Activated CD4-positive, alpha-beta T cell treated with anti-CD3 and anti-CD28 coated beads for 1 hour (primary cell): Measurements from ENCODE around the gene RAB3B.
"Not testable (repeated sequence)": the region's sequence is repeated elsewhere in the genome, so short reads cannot be mapped to it uniquely, and the experiment has no call there.

Experiments used
- DNase-seq: peaks from one replicate; pipeline ENCODE4 v3.0.0-alpha.2; 2020

RAB3B gene

DNA sequence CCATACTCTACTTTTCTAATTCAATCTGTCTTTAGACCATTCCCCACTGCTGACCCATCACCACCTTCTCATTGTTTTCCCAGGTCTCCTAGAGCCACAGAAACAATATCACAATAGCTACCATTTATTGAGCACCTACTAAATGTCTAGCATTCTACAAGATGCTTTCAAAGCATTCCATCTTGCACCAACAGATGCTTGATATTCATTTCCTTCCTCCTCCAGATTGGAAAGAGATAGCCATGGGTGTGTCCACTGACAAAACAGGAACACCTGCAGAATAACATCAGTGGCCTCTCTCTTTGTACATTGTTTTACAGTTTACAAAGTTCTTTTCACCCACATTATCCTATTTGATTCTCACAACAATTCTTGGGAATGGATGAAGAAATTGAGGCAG lies 2.2 kb downstream of the RAB3B start:
- DNase-seq = no peak

DNA sequence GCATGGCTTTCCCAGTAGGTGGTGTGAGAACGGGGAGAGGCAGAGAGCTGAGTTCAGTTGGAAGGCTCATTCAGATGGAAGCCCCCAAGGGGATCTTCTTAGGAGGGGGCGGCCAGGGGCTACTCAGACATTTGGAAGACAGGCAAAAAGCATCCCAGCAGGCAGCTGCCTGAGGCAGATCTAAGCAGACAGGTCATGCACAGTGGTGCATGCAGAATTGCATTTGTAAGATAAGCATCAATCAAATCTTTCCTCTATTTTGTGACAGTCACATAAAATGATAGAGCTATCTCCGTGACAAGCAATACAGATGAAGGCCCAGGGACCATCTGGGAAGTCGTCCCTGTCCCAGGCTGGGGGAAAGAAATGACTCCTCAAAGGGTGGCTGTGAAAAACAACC lies 3.8 kb downstream of the RAB3B start:
- DNase-seq = no peak

DNA sequence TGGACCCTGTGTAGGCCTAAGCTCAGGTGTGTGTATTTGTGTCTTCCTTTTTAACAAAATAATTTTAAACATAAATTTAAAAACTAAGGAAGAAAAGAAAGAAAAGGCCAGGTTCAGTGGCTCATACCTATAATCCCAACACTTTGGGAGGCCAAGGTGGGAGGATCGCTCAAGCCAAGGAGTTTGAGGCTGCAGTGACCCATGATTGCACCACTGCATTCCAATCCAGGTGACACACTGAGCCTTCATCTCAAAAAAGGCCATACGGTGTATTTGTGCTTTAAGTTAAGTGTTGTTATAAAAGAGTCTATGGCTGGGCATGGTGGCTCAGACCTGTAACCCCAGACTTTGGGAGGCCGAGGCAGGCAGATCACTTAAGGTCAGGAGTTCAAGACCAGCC lies 8.3 kb downstream of the RAB3B start:
- no peak for DNase-seq

DNA sequence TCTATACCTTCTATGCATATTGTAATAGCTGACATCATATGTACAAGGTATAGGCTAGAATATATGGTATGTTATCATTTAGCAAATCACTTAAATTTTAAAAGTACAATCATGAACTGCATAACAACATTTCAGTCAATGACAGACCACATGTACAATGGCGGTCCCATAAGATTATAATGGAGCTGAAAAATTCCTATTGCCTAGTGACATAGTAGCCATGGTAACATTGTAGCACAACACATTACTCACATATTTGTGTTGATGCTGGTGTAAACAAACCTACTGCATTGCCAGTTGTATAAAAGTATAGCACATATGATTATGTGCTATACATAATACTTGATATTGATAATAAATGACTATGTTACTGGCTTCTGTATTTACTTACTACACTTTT lies 8.9 kb downstream of the RAB3B start:
- DNase-seq = no peak

DNA sequence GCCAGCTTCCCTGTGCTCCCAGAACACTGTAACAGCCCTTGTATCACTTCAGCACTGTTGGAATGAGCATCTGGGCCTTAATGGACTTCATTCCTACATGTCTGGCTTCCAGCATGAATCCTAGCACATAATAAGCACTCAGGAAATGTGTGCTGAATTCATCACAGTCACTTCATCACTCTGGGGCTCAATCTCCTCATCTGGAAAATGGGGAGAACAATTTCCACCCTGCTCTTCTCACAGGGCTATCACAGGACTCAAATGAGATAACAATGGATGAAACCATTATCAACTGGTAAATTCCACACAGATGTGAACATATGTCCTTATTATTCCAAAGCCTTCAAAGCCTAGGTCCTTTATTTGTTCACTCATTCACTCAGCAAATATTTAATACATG lies 12.4 kb downstream of the RAB3B start:
- no peak for DNase-seq

DNA sequence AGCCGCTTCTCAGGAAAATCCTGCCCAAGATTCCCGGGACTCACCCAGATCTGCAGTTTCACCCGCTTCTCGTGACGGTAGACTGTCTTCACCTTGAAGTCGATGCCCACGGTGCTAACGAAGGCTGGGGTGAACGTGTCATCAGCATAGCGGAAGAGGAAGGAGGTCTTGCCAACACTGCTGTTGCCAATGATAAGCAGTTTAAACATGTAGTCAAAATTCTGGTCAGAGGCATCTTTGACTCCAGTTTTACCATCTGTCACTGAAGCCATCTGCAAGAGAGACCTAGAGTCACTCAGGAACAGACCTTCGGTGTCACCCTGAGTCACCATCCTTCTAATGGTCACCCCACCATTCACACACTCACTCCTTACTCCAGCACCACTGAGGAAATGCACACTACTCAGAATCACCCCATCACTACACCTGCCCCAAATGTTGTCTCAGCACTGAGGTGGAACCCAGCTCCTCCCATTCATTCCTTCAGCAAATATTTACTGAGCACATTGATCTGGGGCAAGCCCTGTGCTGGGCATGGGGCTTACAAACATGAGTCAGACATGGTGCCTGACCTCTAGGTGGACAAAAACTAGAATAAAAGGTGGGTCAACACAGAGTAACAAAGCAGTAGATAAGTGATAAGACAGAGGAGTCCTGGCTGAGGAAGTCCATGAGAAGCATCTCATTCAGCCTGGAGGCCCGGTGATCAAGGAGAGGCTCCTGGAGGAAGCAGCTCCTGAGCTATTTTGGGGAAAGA lies 13.5 kb downstream of the RAB3B start:
- DNase-seq = no peak

DNA sequence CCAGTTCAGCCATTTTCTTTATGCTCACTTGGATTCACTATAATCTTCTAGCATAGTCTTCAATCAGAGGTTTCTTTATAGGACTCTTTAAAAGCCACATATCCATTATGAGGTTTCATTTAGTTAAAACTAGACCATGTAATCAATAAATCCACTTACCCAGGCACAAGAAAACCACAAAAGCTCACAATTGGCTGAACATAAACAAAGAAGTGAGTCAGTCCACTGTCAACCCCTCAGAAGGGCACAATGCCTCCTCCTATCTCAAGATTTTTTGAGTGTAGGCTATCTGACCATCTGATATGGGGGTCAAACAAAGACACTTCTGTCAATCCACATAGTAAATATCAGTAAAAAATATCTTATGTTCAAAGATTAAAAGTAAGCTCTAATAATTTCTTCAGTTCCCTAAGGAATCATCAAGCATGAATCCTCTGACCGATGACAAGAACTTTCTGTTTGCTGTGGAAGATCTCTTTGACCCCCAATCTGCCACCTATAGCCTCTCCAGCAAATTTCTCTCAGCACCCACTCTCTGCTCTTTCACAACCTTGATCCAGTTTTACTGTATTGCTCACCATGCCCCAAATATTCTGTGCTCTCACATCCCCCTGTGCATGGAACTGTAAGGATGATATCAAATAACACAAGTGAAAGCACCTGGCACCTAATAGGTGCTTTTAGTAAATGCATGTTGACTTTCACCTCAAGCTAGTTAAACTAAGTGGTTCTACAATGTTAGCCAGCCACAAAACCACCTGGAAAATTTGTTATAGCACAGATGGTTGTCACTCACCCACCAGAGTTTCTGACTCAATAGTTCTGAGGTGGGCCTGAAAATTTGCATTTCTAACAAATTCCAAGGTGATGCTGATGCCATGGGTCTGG lies 16.7 kb downstream of the RAB3B start:
- no peak for DNase-seq

DNA sequence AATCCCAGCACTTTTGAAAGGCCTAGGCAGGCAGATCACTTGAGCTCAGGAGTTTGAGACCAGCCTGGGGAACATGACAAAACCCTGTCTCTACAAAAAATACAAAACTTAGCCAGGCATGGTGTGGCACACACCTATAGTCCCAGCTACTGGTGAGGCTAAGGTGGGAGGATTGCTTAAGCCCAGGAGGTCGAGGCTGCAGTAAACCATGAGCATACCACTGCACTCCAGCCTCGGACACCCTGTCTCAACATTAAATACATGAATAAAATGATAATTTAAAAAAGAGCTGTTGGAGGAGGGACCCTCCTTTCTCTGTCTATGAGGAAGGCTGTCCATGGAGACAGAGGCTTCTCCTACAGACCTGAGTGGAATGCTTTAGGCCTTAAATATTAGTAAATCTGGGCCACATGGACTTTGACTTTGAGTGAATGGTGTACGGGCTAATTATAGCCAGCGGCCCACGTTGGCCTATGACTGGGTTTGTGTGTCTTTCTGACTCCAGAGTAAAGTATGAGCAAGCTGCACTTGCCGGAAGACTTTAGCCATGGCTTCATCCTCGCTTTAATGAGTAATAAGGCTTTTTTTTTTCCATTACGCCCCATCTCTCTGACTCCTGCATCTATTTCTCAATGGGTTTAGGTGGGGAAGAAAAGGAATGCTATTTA lies 21.3 kb downstream of the RAB3B start:
- no peak for DNase-seq

DNA sequence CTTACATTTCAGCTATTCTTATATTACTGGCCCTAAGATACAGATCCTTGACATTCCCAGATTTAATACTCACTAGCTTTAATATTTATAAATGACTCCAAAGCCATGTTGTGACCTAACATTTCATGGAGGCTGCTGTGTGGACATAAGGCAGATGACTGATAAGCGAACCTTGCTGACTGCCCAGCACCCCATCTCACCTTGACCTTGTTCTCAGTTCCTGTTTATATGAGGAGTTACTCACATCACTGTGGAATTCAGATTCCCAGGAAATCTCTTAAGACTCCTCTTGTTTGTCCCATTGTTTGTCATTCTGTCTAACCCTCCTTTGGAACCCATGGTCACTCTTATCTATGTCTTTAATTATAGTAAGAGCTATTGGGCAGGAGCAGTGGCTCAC lies 21.9 kb downstream of the RAB3B start:
- no peak for DNase-seq

DNA sequence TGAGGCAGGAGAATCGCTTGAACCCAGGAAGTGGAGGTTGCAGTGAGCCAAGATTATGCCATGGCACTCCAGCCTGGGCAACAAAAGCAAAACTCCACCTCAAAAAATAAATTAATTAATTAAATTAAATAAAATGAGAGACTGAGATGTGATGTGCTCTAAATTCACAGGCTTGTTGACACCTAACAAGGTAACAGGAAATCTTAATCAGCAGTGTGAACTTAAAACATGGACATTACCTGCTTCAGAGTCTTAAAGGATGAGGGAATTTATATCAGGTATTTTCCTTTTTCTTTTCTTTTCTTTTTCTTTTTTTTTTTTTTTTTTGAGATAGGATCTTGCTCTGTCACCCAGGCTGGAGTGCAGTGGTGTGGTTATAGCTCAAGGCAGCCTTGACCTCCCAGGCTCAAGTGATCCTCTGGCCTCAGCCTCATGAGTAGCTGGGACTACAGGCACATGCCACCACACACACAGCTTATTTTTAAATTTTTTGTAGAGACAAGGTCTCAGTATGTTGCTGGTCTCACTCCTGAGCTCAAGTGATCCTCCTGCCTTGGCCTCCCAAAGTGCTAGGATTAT lies 23.2 kb downstream of the RAB3B start:
- not testable (repeated sequence) for DNase-seq

DNA sequence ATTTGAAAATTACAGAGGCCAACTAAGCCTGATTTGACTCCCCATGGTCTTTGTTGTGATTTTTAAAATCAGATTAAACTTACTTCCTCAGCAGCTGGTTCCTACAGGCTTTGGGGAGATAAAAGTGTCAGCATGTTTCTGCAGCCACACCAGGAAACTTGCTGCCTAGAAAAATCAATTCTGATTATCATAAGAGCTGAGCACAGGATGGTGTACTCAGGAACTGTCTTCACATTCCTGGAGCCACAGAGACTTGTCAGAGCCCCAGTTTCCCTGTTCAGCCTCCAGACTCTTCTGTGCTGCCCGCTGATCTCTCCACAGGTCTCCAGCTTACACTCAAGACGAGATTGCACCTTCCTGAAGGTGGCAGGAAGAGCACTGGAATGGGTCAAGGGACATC lies 23.9 kb downstream of the RAB3B start:
- DNase-seq = no peak

DNA sequence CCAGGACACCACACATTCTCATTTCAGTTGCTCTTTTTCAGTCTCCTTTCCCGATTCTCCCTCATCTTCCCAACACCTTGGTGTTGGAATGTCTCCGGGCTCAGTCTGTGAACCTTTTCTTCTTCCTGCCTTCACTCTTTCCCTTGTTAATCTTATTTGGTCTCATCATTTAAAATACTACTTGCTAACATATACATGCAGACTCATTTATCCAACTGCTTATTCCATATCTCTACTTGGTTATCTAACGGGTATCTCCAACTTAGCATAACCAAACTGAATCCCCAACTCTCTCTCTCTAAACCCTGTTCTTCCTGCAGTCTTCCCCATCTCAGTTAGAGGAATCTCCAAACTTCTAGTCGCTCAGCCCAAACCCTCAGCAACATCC lies 26.2 kb downstream of the RAB3B start:
- no peak for DNase-seq

DNA sequence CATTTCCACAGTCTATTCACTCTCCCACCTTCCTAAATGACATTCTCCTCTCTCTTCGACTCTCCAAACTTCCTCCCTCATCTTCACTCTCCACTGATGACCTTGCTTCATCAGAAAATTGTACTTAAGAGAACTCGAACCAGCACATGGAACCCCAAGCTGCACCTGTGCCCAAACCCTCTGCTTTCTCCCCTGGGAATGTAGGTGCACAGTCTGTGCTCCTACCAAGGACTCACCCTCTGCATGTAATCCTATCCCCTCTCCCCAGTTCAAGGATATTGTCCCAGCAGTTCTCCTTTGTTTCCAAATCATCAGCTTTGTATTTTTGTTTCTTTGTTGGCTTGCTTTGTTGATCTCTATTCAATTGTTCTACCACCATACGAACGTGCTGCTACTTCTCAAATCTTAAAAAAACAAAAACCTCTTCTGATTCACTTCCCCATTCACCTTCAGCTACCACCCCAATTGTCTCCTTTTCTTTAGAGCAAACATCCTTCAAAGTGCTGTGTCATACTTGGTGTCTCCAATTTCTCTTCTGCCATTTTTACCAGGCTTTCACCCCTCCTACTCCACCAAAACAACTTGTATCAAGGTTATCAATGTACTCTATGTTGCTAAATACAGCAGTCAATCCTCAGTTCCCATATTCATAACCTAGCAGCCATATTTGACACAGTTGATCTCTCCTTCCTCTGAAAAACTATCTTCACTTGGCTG lies 26.8 kb downstream of the RAB3B start:
- DNase-seq = no peak

DNA sequence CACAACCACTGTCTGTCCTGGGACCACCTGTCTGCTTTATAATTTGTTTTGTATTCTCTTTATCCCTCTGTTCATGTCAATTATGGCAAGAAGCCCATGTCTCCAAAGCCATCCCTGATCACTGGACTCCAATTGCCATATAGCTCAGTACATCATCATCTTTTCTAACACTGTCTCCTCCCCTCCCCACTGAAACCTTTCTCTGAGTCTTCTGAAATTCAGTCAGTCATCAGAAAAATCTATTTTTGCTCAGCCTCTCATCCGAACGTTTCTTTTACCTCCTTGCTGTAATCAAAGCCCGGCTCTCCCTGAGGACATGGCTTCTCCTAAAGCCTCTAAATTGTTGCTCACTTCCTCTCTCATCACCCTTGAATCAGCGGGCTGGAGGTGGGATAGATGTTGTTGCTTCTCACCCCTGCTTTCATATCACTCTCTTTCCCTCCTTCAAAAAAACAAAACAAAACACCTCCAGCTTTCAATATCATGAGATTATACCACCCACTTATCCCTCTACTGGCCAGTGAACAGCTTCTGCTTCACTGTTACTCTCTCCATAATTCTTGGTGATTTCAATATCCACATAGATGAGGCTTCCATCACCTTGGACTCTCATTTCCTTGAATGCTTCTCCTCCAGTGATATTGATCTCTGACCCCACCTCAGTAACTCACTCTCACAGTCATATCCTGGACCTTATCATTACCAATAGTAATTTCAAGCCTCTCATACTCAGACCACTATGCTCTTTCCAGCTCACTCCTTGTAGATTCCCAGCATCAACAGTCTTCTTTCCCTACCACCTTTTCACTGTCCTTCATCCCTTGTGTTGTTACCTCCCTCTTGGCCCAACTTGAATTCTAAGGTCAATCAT lies 27.8 kb downstream of the RAB3B start:
- DNase-seq = no peak

DNA sequence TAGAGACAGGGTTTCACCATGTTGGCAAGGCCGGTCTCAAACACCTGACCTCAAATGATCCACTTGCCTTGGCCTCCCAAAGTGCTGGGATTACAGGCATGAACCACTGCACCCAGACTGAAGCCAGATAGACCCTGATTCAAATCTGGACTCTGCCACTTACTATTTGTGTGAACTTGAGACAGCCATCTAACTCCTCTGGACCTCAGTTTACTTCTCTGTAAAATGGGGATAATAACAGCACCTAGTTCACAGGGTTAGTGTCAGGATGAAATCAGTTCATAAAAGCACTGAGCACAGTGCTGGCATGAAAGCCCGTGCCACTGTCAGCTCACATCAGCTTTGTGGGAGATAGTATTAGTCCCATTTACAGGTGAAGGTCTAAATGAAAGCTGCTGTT lies 28.5 kb downstream of the RAB3B start:
- DNase-seq = no peak

DNA sequence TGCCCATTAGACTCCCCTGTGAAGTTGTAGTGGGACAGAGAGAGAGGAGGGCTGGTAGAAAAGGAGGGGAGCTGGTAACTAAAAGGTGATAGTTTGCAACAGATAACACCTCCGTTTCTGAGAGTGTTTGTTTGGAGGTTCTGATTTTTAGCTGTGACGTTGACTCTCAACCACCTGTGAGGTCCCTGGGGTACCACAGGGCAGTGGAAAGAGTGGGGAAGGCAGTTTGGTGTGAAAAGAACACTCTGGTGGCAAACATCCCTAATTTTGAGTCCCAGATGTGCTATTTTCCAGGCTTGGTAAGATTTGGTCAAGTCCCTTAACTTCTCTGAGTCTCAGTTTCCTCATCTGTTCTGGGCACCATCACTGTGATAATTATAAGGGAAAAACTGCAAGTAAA lies 29.3 kb downstream of the RAB3B start:
- DNase-seq = no peak

DNA sequence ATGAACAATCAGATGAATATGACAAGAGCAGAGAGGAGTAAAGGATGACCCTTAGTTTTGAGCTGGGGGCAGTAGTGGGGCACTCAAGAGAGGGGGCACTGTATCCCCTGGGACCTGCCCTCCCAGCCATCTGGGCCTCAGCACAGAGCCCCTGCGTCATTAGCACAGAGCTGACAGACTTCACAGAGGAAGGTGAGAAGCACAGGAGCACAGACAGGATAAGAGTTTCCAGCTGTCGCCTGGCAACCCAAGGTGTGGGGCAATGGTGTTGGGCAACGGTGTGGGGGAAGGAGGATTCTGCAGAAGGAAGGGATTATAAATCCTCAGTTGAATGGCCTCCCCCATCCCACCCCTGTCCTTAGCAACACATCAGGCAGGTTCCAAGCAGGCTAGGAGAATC lies 30.2 kb downstream of the RAB3B start:
- DNase-seq = no peak

DNA sequence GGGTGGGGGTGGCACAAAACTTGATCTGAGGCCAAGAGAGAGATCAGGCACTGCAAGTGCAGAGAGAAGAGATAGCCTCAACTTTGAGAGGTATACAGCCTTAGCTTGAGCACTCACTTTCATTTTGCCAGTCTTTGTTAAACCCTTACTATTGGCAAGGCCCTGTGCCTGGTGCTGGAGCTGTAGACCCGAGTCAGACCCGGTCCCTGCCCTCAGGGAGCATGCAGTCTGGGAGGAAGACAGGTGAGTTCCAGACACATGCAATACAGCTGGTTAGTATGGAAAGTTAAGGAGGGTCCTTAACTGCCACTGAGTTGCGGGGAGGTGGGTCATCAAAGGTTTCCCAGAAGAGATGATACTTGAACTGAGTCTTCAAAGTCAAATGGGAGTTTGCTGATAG lies 31.7 kb downstream of the RAB3B start:
- DNase-seq = no peak

DNA sequence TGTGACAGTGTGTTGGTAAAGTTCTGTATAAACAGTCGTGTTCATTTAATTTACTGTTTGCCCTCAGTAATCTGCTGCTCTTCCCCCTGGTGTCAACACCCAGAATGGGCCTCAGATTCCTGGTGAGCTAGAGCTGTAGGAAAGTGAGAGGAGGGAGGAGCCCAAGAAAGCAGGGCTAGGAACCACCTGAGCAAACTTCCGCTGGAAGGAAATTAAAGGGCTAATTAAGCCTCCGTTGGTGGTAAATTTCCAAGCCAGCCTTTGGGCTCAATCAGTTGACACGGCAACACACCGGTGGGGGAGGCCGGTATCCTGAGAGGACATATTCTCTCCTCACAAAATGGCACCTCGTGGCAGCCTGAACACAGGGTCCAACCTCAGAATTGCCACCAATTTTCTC lies 32.9 kb downstream of the RAB3B start:
- no peak for DNase-seq

DNA sequence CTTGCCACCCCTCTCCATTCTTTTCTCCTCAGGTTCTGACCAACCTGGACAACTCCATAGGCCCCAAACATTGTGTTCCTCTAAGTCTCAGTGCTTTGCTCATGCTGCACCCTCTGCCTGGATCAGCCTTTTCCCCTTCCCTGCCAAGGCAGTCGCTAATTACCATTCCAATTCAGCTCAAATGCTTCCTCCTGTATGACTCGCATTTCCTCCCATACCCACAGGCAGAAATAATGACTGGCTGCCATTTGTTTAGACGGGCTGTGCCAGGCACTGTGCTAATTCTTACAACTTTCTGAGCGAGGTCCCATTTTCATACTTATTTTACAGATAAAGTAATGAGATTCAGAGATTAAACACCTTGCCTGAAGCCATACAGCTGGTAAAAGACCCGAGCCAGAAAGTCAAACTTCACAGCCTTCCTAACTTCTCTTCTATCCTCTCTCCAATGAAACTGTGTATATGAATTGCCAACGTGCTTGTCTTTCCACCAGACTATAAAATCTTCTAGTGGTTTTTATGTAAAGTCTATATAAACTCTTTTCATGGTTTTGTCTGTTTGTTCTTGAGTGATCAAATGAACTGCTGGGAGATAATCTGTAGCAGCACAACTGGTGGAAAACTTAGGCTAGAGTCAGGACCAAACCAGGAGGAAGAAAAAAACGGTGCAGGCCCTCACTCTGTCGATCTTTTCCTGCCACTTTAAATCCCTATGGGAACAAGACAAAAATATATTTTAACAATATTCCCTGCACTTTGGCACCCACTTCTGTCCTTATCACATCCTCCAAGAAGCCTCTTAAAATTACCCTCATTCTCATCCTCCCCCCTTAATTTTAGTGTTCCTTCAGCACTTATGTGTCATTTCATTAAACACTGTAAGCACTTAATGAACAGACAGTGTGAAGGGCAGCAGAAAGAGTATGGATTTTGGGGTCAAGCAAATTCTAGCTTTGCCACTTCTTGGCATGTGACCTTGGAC lies 33.7 kb downstream of the RAB3B start:
- no peak for DNase-seq
